GM21381 (cell line): ENCODE data around the gene WWC1.
A peak's percentile ranks its signal among the peaks of the same experiment; 100 is the strongest.

Source experiments
- ATAC-seq: cut with Tn5 transposase; IDR thresholded peaks from one replicate; pipeline ENCODE4 v1.9.1; 2021; ENCODE audit warnings: mild to moderate bottlenecking, moderate library complexity; ENCODE audit not compliant: unreplicated experiment

The WWC1 gene

DNA sequence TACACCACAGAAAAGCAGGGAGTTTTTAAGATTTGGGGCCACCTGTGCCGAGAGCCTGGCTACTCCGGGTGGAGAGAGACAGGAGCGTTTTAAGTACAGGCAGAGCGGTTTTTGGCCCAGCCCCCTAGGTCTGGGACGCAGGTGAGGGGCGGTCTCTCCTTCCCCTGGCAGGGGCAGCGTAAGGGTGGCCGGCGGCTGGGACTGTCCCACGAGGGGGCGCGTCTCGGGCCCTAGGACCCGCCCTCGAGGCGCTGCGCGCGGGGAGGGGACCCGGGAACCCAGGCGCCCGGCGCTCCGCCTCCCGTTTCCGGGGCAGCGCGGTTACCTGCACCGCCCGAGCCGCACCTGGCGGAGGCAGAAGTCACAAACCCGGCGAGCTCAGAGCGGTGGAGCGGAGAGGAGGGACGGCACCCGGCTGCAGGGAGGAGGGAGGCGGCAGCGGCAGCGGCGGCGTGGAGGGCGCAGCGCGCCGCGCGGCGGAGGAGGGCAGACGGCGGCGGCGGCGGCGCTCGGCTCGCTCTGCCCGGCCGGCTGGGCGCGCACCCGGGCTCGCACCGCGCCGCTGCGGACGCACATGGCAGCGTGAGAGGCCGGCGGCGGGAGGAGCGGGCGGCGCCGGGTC lies at the start of gene WWC1:
WWC1 (plus strand) TSS at position 304 of the 622 bp plus-strand sequence. CDS start 508 bp downstream, outside the sequence.
- ATAC-seq: peak; percentile 70

DNA sequence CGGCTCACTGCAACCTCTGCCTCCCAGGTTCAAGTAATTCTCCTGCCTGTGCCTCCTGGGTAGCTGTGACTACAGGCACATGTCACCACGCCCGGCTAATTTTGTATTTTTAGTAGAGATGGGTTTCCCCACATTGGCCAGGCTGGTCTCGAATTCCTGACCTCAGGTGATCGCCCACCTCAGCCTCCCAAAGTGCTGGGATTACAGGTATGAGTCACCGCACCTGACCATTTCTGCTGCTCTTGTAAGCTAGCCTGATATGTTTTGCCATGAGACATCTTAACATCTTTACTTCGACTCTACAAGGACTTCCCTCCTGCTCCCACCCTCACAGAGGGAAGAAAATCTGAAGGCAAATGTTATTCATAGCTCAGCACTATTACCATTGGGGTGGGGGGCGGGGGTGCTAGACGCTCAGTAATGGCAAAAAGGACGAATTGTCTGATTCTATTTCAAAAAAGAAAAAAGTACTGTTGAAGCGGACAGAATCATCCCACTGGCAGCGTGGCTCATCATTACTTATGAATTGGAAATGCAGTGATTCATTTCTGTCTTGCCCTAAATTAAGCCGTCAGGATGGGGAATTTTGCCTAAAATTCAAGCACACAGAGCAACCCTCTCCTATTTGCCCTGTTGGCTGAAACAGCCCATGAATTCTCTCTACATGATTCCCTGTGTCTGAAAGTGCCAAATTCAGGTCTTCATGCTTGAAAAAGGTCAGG lies 46.4 kb upstream of the WWC1 start:
- no peak for ATAC-seq

DNA sequence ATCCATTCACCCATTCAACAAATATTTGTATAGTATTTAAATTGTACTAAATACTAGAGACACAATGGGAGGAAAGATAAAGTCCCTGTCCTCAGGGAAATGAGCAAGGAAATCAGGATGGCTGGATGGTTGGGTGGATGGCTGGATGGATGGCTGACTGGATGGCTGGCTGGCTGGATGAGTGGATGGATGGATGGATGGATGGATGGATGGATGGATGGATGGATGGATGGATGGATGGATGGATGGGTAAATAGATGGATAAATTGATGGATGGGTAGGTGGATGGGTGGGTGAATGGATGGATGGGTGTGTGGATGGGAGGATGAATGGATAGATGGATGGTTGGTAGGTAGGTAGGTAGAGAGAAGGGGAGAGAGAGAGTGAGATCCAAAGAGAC lies 41.5 kb upstream of the WWC1 start:
- ATAC-seq: no peak

DNA sequence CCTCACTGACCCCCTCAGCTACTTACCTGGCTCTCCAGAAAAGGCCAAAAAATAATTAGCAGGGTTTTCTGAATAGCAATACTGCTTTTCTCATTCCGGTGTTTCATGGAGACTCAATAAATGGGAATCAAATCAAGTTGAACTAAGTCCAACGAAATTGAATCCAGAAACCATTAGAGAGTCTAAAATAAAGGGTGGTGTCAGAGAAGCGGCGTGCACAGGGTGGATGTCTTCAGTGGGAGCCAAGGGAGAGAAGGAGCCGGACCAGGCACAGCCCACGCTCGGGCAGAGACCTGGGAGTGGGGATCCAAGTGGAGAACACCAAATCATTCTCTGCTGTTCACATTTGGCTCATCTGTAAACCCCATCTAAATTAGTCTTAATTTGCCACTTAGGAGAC lies 40.2 kb upstream of the WWC1 start:
- ATAC-seq: no peak

DNA sequence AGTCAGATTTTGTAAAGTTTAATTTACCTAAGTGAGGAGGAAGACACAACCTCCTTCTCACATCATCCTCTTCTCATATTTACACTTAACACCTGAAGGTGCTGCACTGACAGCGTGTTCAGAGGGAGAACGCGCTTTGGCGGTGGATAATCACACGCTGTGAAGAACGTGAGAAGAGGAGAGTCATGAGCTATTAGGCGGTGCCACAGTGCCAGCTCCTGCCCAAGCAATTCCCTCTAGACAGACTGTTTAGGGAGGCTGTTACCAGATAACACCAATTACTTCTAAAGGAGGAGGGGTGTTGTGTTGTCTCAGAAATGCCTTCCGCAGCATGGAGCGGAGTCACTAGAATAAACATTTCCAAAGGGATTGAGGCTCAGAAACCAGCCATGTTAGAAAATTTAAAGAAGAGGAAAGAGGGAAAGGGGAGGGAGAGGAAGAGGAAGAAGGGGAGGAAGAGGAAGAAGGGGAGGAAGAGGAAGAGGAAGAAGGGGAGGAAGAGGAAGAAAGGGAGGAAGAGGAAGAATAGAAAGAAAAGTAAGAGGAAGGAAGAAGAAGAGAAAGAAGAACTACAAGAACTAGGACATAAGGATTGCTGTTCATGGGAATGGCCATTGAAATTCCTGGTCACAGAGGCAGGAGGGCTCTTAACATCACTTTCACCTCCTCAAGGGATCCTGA lies 37.3 kb upstream of the WWC1 start:
- ATAC-seq: no peak

DNA sequence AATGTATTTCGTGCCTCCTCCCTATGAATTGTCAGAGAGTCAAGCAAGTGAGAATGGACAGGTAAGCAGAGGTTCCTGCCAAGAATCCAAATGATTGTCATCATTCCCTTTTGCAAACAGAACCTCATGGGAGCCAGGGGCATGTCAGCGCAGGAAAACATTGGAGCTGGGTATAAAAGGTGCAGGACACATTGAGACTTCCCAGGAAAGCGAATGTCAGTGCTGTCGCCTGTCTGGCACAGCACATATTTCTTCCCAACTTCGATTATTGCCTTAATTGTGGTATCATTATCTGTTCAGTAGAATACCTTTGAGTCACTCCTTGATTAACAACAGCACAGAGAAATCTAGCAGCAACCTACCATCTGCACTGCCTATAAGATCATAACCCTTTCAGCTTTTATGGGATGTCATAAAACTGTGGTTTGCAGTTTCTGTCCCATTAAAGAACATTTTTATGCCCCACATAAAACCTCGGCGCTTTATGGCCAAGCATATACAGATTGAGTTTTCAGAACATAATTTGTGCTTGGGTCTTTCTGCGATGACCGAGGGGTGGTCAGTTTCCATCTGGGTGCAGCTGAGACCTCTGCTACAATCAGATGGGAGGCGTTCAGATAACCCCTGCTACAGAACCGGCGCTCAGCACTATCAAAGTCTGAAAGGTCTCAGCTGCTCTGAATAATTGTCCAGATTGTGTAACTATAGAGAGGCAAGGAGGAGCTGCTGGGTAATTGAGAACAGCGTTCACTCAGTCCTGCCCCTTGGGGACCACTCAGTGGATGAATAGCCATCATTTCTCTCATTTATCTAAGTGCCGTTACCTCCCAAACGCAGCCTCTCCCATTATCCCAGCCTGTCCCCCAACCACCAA lies 30.9 kb upstream of the WWC1 start:
- no peak for ATAC-seq

DNA sequence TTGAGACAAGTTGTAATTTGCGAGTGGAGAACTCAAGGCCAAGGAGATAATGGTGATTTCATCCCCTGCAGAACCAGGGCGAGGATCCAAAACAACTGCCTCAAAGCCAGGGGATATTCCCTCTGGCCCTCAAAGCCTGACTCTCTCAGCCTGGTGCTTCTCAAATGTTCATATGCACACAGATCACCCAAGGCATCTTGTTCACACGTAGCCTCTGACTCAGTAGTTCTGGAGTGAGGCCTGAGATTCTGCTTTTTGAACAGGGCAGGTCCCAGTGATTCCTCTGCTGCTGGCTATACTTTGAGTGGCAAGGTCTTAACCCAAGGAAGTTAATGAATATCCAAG lies 30.2 kb upstream of the WWC1 start:
- ATAC-seq: no peak

DNA sequence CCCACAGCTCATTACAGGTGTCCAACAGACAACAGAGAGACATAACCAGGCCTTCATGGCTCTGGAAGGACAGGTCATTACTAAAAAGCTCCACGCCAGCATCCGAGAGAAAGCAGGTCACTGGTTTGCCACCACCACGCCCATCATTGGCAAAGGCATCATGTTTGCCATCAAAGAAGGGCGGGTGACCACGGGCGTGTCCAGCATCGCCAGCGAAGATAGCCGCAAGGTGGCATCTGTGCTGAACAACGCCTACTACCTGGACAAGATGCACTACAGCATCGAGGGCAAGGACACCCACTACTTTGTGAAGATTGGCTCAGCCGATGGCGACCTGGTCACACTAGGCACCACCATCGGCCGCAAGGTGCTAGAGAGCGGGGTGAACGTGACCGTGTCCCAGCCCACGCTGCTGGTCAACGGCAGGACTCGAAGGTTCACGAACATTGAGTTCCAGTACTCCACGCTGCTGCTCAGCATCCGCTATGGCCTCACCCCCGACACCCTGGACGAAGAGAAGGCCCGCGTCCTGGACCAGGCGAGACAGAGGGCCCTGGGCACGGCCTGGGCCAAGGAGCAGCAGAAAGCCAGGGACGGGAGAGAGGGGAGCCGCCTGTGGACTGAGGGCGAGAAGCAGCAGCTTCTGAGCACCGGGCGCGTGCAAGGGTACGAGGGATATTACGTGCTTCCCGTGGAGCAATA lies 29.3 kb upstream of the WWC1 start:
- ATAC-seq: no peak

DNA sequence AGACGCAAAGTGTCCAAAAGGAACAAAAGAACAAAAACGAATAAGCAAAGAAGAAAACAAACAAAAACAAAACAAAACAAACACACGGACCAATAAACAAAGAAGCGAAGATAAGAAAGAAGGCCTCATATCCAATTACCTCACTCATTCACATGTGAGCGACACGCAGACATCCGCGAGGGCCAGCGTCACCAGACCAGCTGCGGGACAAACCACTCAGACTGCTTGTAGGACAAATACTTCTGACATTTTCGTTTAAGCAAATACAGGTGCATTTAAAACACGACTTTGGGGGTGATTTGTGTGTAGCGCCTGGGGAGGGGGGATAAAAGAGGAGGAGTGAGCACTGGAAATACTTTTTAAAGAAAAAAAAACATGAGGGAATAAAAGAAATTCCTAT lies 28.3 kb upstream of the WWC1 start:
- ATAC-seq: no peak

DNA sequence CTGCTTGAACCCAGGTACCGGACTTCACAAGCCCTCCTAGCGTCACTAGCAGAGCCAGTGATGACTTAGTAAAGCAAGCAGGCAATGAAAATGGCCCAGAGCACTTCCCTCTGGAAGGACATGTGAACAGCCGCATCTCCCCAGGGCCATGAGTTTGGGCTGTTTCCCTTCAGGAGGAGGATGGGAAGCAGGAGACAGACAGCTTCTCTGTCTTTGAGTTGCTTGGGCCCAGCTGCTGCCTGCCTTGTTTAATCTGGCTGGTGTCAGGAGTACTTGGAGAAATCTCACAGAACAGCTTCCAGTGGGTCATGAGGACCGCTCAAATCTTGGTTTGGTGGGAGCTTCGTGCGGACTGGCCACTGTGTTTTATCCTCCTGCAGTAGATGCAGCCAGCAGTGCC lies 25.4 kb upstream of the WWC1 start:
- no peak for ATAC-seq

DNA sequence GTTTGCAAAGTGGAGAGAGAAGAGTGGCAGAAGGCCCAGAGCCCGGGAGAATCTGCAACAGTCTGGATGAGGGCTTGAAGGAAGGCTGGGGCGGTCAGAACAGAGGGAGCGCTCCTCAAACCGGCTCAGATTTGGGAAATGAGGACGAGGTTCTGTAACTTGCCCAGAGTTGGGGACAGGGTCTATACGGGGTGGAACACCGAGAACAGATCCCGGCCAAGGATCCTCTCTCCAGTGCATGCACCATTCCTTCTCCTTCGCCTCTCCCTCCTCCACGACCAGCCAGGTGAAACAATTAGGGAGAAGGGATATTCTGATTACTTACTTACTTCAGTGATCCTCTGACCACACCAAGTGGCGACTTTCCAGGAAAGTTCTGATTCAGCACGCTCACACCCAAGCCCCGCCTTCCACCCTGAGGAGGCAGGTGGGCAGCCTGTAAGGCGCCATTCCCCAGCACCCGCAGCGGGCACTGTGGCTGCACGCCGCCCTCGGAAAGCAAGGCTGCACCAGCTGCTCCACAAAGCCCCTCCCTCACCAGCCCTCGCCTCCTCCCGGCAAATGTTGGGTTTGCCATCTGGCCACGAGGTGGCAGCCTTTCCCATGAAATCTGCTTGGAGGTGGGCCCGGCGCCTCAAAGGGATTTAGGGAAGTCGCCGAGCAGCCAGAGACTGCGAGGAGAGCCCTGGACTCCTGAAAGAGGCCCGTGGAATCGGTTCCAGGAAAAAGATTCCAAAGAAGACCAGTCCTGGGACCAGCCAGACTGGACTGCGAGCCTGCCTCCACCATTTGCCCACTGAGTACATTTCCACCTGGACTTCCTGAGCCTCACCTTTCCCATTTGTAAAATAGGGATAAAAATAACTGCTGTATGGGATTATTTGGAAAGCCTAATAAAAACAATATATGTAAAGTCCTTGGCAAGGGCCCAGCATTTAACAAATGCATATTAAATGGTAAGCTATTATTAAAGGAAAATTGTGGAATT lies 22.2 kb upstream of the WWC1 start:
- ATAC-seq: peak; percentile 91

DNA sequence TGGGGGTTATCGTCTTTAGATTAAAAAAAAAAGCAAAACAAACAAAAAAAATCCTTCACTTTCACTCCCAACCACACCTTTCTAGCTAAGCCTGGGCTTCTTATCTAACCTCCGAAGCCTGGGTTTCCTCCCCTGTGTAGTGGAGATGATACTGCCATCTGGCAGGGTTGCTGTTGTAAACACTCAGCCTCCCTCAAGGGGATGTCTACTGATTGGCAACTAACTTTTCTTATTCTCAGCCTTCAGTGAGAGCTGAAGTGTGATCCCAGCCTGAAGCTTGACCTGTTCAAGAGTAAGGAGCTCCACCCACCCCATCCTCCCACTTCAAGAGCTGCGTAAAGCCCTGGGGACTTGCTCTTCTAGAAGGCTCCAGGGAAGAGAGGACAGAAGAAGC lies 21.5 kb upstream of the WWC1 start:
- ATAC-seq: no peak

DNA sequence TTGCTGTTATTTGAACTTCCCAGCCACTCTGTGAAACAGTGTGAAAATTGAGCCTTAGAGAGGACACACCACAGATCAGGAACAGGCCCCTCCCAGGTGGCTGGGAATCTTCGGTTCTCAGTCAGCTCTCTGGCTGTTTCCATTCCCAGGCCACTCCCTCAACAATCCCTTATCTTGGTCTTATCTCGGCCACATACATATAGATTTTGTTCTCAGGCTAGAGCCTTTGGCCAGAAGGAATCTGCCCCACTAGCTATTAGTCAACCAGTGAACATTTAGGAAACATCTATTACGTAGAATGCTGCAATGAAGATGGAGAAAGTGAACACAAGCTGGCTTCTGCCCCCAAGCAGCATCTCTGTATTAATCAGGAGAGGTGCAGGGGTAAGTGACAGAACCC lies 21.0 kb upstream of the WWC1 start:
- no peak for ATAC-seq

DNA sequence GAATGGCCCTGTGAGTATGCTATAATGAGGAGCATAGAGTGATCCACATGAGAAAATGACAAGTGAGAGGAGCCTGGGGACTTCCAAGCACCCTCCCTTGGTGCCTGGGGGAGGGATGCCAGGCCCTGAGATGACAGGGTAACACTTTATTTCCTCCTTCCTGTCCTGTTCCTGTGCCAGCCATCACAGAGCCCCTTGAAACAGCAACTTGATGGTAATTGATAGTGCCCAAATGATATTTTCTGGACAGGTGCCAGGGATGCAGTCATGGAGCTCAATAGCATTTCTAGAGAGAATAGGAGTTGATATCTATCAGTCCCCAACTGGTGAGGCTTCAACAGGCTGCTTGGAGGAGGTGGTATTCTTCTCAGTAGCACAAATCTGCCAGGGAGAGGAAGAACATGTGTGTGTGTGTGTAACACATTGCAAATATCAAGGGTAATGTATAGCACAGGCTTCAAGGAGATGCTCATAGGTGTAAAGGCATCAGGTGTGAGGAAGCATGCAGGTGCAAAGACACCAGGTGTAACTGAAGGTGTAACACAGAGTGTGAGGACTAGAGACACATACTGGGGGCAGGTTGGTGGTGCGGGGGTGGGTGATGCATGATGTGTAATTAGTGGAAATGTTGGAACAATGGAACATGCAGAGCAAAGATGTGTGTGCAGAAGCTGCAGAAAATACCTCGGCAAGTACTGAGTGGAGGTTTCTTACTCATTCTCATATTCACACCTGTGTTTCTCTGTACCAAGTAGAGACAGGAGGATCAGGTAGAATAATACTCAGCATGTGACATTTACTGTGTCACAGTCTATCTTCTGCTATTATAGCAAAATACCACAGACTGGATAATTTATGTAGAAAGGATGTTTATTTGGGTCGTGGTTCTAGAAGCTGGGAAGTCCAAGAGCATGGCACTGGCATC lies 18.1 kb upstream of the WWC1 start:
- no peak for ATAC-seq

DNA sequence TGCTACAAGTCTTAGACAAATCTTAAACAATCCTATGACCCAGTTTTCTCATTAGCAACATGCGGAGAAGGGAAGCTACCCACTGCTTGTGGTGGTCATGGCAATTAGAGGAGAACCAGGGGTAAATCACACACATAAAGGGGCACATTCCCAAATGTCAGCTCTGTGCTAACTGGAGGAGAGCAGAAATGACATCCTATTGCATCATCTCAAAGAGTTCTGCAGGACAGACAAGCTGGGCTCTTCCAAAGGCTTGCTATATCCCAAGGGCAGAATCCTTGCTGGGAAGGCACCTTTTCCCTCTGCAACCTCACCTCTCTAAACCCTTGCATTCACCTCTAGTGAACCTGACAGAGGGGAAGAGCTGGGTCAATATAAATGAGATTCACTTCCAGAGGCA lies 17.0 kb upstream of the WWC1 start:
- no peak for ATAC-seq

DNA sequence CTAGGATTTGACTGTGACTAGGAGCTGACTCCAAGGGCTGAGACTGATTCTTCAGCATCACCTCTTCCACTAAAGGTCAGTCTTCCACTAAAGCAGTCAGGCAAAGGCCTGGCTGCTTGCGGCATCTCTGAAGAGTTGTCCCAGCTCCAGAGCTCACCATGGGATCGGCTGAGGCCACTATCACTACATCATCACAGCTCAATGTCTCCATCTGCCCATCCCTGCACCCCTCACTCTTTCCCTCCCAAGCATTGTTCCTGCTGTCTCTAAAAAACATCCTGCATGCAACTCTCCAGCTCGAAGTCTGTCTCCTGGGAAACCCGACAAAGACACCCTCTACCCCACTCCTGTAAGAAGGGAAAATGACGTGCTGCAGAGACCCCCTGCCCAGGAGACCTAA lies 15.5 kb upstream of the WWC1 start:
- ATAC-seq: no peak

DNA sequence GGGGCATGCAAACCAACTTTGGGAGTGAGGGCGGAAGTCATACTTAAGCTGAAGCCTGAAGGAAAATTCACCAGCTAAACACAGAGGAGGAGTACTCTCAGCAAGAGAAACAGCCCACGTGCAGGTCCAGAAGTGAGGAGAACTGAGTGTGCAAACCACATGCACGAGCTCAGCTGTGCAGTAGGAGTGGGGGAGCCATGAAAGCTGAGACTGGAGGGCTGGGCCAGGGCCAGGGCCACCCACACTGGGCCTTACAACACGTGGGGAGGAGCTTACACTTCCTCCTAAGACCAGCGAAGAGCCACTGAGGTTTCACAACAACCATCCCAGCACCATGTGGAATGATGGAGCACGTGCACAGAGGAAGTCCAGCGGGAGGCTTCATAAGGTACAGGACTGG lies 9.3 kb upstream of the WWC1 start:
- no peak for ATAC-seq

DNA sequence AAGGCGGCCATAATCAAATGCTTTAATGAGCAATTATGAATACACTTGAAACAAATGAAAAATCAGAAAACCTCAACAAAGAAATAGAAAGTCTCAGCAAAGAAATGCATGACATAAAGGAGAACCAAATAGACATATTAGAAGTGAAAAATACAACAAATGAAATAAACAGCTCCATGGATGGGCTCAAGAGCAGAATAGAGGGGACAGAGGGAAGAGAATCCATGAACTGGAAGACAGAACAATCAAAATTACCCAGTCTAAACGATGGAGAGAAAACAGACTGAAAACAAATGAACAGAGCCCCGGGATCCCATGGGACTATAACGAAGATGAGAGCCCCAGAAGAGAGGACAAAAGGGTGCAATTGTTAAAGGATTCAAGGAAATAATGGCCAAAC lies 6.6 kb upstream of the WWC1 start:
- ATAC-seq: no peak

DNA sequence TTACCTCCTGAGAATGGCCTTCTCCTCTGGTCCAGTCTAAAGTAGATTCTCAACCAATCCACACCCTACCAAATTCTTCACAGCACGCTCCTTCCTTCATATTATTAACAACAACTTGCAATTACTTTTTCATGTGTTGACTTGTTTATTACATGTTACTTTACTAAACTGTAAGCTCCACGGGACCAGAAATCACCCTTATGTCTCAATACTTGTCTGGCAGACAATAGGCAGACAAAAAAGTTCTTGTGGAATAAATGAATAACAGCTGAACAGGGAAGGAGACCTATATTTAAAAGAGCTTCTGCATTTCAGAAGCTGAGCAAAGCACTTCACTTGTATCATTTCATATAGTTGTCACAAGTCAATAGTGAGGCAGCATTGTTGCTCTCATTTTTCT lies 5.7 kb upstream of the WWC1 start:
- no peak for ATAC-seq
